HCT116 (cell line): ENCODE measurements around the gene SRRD. TPM values are rescaled to one million over a fixed set of nuclear protein-coding genes. Genes with fewer than 3 reads are reported as not detected.

Experiments
- ATAC-seq: fragments of 200-7000 bp; cut with Tn5 transposase; 2 replicates; pipeline ENCODE4 v1.9.1; 2020; ENCODE audit warnings: mild to moderate bottlenecking, moderate library complexity
- BruUV-seq: library from RNA; stranded (reverse); fragments of 400-500 nt; replicated peaks from 2 replicates; lab custom pipeline; 2021; lab: Mats Ljungman, UMichigan
- CTCF ChIA-PET: fragments of 300-600 bp; sonication (Branson Sonifier 250); formaldehyde crosslinking; loops from one replicate; lab custom pipeline; 2021; ENCODE audit warnings: antibody characterized with exemption; lab: Charles Lee
- POLR2A ChIA-PET: fragments of 300-600, 350-600 bp; sonication (Branson Sonifier 250); formaldehyde crosslinking; loops from one replicate; lab custom pipeline; 2021; ENCODE audit warnings: antibody characterized with exemption; lab: Charles Lee
- RAD21 ChIA-PET, 2 experiments: fragments of 300-600 bp; sonication (Branson Sonifier 250); formaldehyde crosslinking; loops; one replicate each; lab custom pipeline; 2023; ENCODE audit warnings: low total read pairs in 2 of 2; ENCODE audit not compliant: uncharacterized antibody in 2 of 2, unreplicated experiment in 2 of 2, low non-redundant PET in 1 of 2; lab: Charles Lee
- DNase-seq: peaks from one replicate; pipeline ENCODE4 v3.0.0-alpha.2; 2010; ENCODE audit warnings: low read depth, low spot score
- H2AFZ ChIP-seq: fragments of 200-600 bp; shearing (Covaris generic), sonication (generic); 2 replicates; pipeline ENCODE4 v1.6.1; 2017; ENCODE audit warnings: low read depth, mixed run types, mixed read lengths, antibody characterized with exemption, low read length; ENCODE audit not compliant: poor library complexity, severe bottlenecking
- H3K27ac ChIP-seq: 2 replicates; pipeline ENCODE4 v1.5.1; 2012; ENCODE audit warnings: low read depth, low read length
- H3K27me3 ChIP-seq: fragments of 200-600 bp; sonication (generic); 2 replicates; pipeline ENCODE4 v1.6.1; 2016; ENCODE audit warnings: mixed run types, low read length, mixed read lengths; ENCODE audit not compliant: insufficient read depth
- H3K36me3 ChIP-seq, 2 experiments: fragments of 200-500 bp in 1 of 2; fragments of 200-600 bp in 1 of 2; sonication (Bioruptor generic) in 1 of 2; sonication (generic) in 1 of 2; 2 replicates each; pipeline versions ENCODE4 v1.5.1 to v1.6.1; 2014 to 2016; ENCODE audit warnings: low read length in 2 of 2, inconsistent platforms in 1 of 2, mixed read lengths in 1 of 2, mixed run types in 1 of 2; ENCODE audit not compliant: insufficient read depth in 2 of 2, control insufficient read depth in 1 of 2
- H3K4me1 ChIP-seq, 2 experiments: fragments of 200-600 bp in 1 of 2; sonication (generic) in 1 of 2; 2 replicates each; pipeline versions ENCODE4 v1.5.1 to v1.6.1; 2012 to 2017; ENCODE audit warnings: low read length in 2 of 2, inconsistent platforms in 1 of 2, mild to moderate bottlenecking in 1 of 2, mixed read lengths in 1 of 2, mixed run types in 1 of 2, moderate library complexity in 1 of 2; ENCODE audit not compliant: insufficient read depth in 2 of 2, control insufficient read depth in 1 of 2
- H3K4me2 ChIP-seq: fragments of 200-600 bp; sonication (generic); 2 replicates; pipeline ENCODE4 v1.6.1; 2017; ENCODE audit warnings: mixed run types, low read length, mixed read lengths
- H3K4me3 ChIP-seq, 2 experiments: fragments of 200-600 bp in 1 of 2; sonication (generic) in 1 of 2; replicated peaks in 1 of 2; 2 replicates each; pipeline ENCODE4 v1.5.1; 2011 to 2016; ENCODE audit warnings: low read length in 2 of 2, control low read depth in 1 of 2, low read depth in 1 of 2, mild to moderate bottlenecking in 1 of 2, mixed read lengths in 1 of 2, mixed run types in 1 of 2
- H3K79me2 ChIP-seq: fragments of 200-600 bp; sonication (generic); 2 replicates; pipeline ENCODE4 v1.6.1; 2017; ENCODE audit warnings: mild to moderate bottlenecking, mixed run types, low read length, moderate library complexity, mixed read lengths; ENCODE audit not compliant: insufficient read depth
- H3K9ac ChIP-seq: fragments of 200-600 bp; sonication (generic); 2 replicates; pipeline ENCODE4 v1.6.1; 2016; ENCODE audit warnings: low read length, mixed read lengths
- H3K9me2 ChIP-seq: fragments of 200-600 bp; sonication (generic), shearing (Covaris generic); 2 replicates; pipeline ENCODE4 v1.6.1; 2017; ENCODE audit warnings: mixed run types, mild to moderate bottlenecking, moderate library complexity; ENCODE audit not compliant: insufficient read depth
- H3K9me3 ChIP-seq, 2 experiments: fragments of 200-500 bp in 1 of 2; fragments of 200-600 bp in 1 of 2; sonication (Bioruptor generic) in 1 of 2; sonication (generic) in 1 of 2; 2 replicates each; pipeline ENCODE4 v1.6.1; 2014 to 2017; ENCODE audit warnings: low read length in 2 of 2, mixed read lengths in 2 of 2, inconsistent platforms in 1 of 2, low read depth in 1 of 2, mild to moderate bottlenecking in 1 of 2, mixed run types in 1 of 2, moderate library complexity in 1 of 2; ENCODE audit not compliant: control insufficient read depth in 1 of 2, insufficient read depth in 1 of 2
- H4K20me1 ChIP-seq: fragments of 200-600 bp; sonication (generic), shearing (Covaris generic); 2 replicates; pipeline ENCODE4 v1.6.1; 2017; ENCODE audit warnings: mixed run types, mild to moderate bottlenecking, moderate library complexity; ENCODE audit not compliant: insufficient read depth
- ATF3 ChIP-seq: IDR thresholded peaks from 2 replicates; pipeline ENCODE4 v1.6.1; 2012
- CEBPB ChIP-seq: IDR thresholded peaks from 2 replicates; pipeline ENCODE4 v1.6.1; 2012; ENCODE audit warnings: low read depth
- CTCF ChIP-seq, 3 experiments: fragments of 200-600 bp in 1 of 3; sonication (generic) in 1 of 3; IDR thresholded peaks in 2 of 3; conservative IDR thresholded peaks in 1 of 3; 2 replicates each; pipeline ENCODE4 v1.5.1; 2012 to 2017; ENCODE audit warnings: low read depth in 2 of 3, low read length in 2 of 3, antibody characterized with exemption in 1 of 3, borderline replicate concordance in 1 of 3, control low read depth in 1 of 3, mild to moderate bottlenecking in 1 of 3, mixed read lengths in 1 of 3, mixed run types in 1 of 3, moderate library complexity in 1 of 3; ENCODE audit not compliant: insufficient read depth in 1 of 3
- EGR1 ChIP-seq: IDR thresholded peaks from 2 replicates; pipeline ENCODE4 v1.6.1; 2012; ENCODE audit warnings: low read depth
- ELF1 ChIP-seq: IDR thresholded peaks from 2 replicates; pipeline ENCODE4 v1.6.1; 2012; ENCODE audit warnings: low read depth, borderline replicate concordance
- EZH2 ChIP-seq: fragments of 200-600 bp; sonication (generic); IDR thresholded peaks from 2 replicates; pipeline ENCODE4 v1.6.1; 2017; ENCODE audit warnings: antibody characterized with exemption, mixed run types
- EZH2phosphoT487 ChIP-seq: fragments of 200-600 bp; IDR thresholded peaks from 2 replicates; pipeline ENCODE4 v1.6.1; 2018; ENCODE audit warnings: antibody characterized with exemption, borderline replicate concordance
- FOSL1 ChIP-seq: IDR thresholded peaks from 2 replicates; pipeline ENCODE4 v1.6.1; 2012; ENCODE audit warnings: low read depth
- JUND ChIP-seq: IDR thresholded peaks from 2 replicates; pipeline ENCODE4 v1.6.1; 2012
- POLR2AphosphoS5 ChIP-seq: IDR thresholded peaks from 2 replicates; pipeline ENCODE4 v1.6.1; 2011; ENCODE audit warnings: mild to moderate bottlenecking, low read depth, low read length, moderate library complexity
- SIN3A ChIP-seq: IDR thresholded peaks from 2 replicates; pipeline ENCODE4 v1.6.1; 2012; ENCODE audit warnings: low read depth
- SRF ChIP-seq: IDR thresholded peaks from 2 replicates; pipeline ENCODE4 v1.6.1; 2012; ENCODE audit warnings: low read depth
- TCF7L2 ChIP-seq: IDR thresholded peaks from 2 replicates; pipeline ENCODE4 v1.7.0; 2011; ENCODE audit warnings: borderline replicate concordance, inconsistent platforms; ENCODE audit not compliant: insufficient read depth, insufficient read length; ENCODE audit errors: extremely low read depth
- YY1 ChIP-seq: IDR thresholded peaks from 2 replicates; pipeline ENCODE4 v1.6.1; 2011; ENCODE audit warnings: low read length, low read depth, moderate library complexity, mild to moderate bottlenecking; ENCODE audit not compliant: insufficient replicate concordance; ENCODE audit errors: extremely low read depth
- ZBTB33 ChIP-seq: IDR thresholded peaks from 2 replicates; pipeline ENCODE4 v1.6.1; 2011; ENCODE audit warnings: mild to moderate bottlenecking, low read length, moderate library complexity; ENCODE audit not compliant: insufficient replicate concordance; ENCODE audit errors: extremely low read depth
- ZFX ChIP-seq: fragments of 450-650 bp; IDR thresholded peaks from 2 replicates; pipeline ENCODE4 v1.6.1; 2017
- intact Hi-C: fragments of 100-400 bp; cut with micrococcal nuclease; formaldehyde crosslinking; loops from 2 replicates; pipeline ENCODE4 v1.10.0; 2022
- total RNA-seq: library from RNA; stranded (reverse); gene quantifications from one replicate; pipeline ENCODE4 v1.2.1, GENCODE V29; 2021; ENCODE audit not compliant: unreplicated experiment

Gene SRRD
- total RNA-seq, 1 experiment from 2014 or later: 30.4 TPM

DNA sequence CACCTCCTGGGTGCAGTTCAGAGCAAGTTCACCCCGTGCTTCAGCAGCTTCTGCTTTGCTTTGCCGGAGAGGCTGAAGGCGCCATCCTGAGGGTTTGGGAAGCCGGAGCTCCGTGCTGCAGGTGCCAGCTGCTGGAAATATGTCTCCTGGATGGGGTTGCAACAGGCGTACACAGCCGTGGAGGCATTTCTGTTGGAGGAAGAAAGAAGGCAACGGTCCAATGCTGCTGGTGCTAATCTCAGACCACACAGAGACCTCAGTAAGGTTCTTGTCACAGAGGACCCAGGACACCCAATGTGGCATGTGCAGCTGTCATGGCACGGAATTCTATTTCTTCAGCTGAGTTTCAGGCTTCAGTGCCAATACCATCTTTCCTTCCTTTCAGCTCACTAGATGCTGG is 30.5 kb upstream of the SRRD start (continued):
- TF ChIP-seq ZBTB33 (no peak), CTCF (IDR thresholded peaks at IDR 0.05 in 2 of 3, conservative IDR thresholded peaks at IDR 0.05 in 1 of 3; ENCODE audit: borderline replicate concordance in 1 of 3, insufficient read depth in 1 of 3, low read depth in 2 of 3, low read length in 2 of 3) (no peak), YY1 (no peak), ATF3 (no peak), FOSL1 (no peak), SIN3A (no peak)

DNA sequence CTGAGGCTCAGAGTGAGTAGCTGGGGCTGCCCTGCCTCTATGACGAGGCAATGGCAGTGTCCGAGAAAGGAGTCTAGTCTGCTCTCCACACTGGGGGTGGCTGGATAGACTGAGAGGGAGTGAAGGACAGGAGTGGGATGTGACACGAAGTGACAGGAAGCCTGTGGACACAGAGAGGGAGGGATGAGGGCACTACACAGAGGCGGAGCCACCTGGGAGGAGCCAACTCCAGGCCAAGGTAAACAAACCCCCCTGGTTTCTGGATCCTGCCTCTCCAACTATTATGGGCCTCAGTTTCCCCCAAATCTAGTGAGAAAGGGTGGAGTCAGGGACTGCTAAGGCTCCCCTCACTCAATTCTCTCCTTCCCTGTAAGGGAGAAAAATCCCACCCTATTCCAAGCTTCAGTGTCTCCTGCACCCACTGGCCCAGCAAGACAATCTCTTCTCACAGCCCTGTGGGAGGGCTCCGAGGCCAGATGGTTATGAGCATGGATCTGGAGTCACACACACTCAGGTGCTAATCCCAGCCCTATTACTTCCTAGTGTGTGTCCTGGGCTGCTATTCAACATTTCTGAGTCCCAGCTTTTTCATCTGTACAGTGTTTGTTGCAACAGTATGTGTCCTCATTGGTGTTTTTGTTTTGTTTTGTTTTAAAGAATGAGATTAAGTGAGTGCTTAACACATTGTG is 29.7 kb upstream of the SRRD start:
- no peak for DNase-seq
- intact Hi-C loops: no loop called here
- POLR2A ChIA-PET: no interaction called here
- no peaks in the 10 kb centered on the region for H3K9me2 ChIP-seq
- H2AFZ ChIP-seq: no peak overlapping the region
- no peak overlapping the region for H3K4me3 ChIP-seq
- H3K9ac ChIP-seq: no peak overlapping the region
- no peaks in the 10 kb centered on the region for H3K27me3 ChIP-seq
- CTCF ChIA-PET: no interaction called here
- no peaks in the 10 kb centered on the region for H3K79me2 ChIP-seq
- H3K27ac ChIP-seq: no peak overlapping the region
- no peaks in the 10 kb centered on the region for H4K20me1 ChIP-seq
- no TSS peak for BruUV-seq
- H3K4me1 ChIP-seq: no peaks in the 10 kb centered on the region
- RAD21 ChIA-PET: no interaction called here
- H3K9me3 ChIP-seq: no peaks in the 10 kb centered on the region
- peaks cover 3 to 8% of the 10 kb centered on the region in 2 experiments; a peak in 3 of 4 replicates for H3K36me3 ChIP-seq
- no peak overlapping the region for H3K4me2 ChIP-seq
- ATAC-seq: no peak
- TF ChIP-seq FOSL1 (no peak), TCF7L2 (no peak), ZFX (no peak), YY1 (no peak), ELF1 (no peak), POLR2AphosphoS5 (no peak), EZH2 (no peak), EZH2phosphoT487 (no peak), ATF3 (no peak), EGR1 (no peak), JUND (no peak), CEBPB (no peak), SRF (no peak)
